HepG2 (cell line): Measurements from ENCODE around the gene ZNF597. TPM values are rescaled to one million over a fixed set of nuclear protein-coding genes. Genes with fewer than 3 reads are reported as not detected.

Source experiments
- AKAP8 ChIP-seq: sonication (generic); formaldehyde crosslinking; IDR thresholded peaks from 2 replicates; pipeline ENCODE4 v1.5.1; 2020; ENCODE audit warnings: mild to moderate bottlenecking, missing genetic modification reagents
- ATAD3A ChIP-seq: sonication (generic); formaldehyde crosslinking; IDR thresholded peaks from 2 replicates; pipeline ENCODE4 v1.4.0; 2020; ENCODE audit warnings: missing genetic modification reagents
- CTCF ChIP-seq: sonication (generic); formaldehyde crosslinking; IDR thresholded peaks from 2 replicates; pipeline ENCODE4 v1.5.0; 2020; ENCODE audit warnings: mild to moderate bottlenecking, missing genetic modification reagents, moderate library complexity
- DNMT1 ChIP-seq: sonication (generic); formaldehyde crosslinking; IDR thresholded peaks from 2 replicates; pipeline ENCODE4 v1.5.1; 2020; ENCODE audit warnings: mild to moderate bottlenecking, missing genetic modification reagents
- DPF2 ChIP-seq: sonication (generic); formaldehyde crosslinking; IDR thresholded peaks from 2 replicates; pipeline ENCODE4 v1.4.0; 2020; ENCODE audit warnings: mild to moderate bottlenecking, low read depth, missing genetic modification reagents, borderline replicate concordance
- HMGA1 ChIP-seq: sonication (generic); formaldehyde crosslinking; conservative IDR thresholded peaks from 2 replicates; pipeline ENCODE4 v1.4.0; 2020; ENCODE audit warnings: missing genetic modification reagents
- ISX ChIP-seq: sonication (generic); formaldehyde crosslinking; conservative IDR thresholded peaks from 2 replicates; pipeline ENCODE4 v1.5.0; 2020; ENCODE audit warnings: missing genetic modification reagents
- KDM5B ChIP-seq: sonication (generic); formaldehyde crosslinking; IDR thresholded peaks from 2 replicates; pipeline ENCODE4 v1.4.0; 2020; ENCODE audit warnings: missing genetic modification reagents, mild to moderate bottlenecking, borderline replicate concordance
- MTF1 ChIP-seq: sonication (generic); formaldehyde crosslinking; IDR thresholded peaks from 2 replicates; pipeline ENCODE4 v1.5.0; 2020; ENCODE audit warnings: missing genetic modification reagents
- MYC ChIP-seq: sonication (generic); formaldehyde crosslinking; IDR thresholded peaks from 2 replicates; pipeline ENCODE4 v1.9.0; 2021; ENCODE audit warnings: missing genetic modification reagents, borderline replicate concordance
- NFE2L1 ChIP-seq: sonication (generic); formaldehyde crosslinking; IDR thresholded peaks from 2 replicates; pipeline ENCODE4 v1.4.0; 2020; ENCODE audit warnings: missing genetic modification reagents, mild to moderate bottlenecking, borderline replicate concordance
- PAX8 ChIP-seq: sonication (generic); formaldehyde crosslinking; IDR thresholded peaks from 2 replicates; pipeline ENCODE4 v1.8.0; 2022; ENCODE audit warnings: mild to moderate bottlenecking, missing genetic modification reagents, borderline replicate concordance
- POLR2AphosphoS5 ChIP-seq: IDR thresholded peaks from 2 replicates; pipeline ENCODE4 v1.6.1; 2012; ENCODE audit warnings: low read depth, low read length
- RBM22 ChIP-seq: fragments of 200-400 bp; formaldehyde crosslinking; optimal IDR thresholded peaks from 2 replicates; pipeline ENCODE3; 2017; ENCODE audit warnings: mild to moderate bottlenecking, low read length, moderate library complexity
- SRSF9 ChIP-seq: fragments of 200-400 bp; formaldehyde crosslinking; IDR thresholded peaks from 2 replicates; pipeline ENCODE4 v1.6.1; 2018; ENCODE audit warnings: borderline replicate concordance, mild to moderate bottlenecking, low read depth, low read length; ENCODE audit not compliant: insufficient read depth, poor library complexity, severe bottlenecking
- SSRP1 ChIP-seq: IDR thresholded peaks from 2 replicates; pipeline ENCODE4 v1.6.1; 2016; ENCODE audit warnings: control low read depth
- TCF7 ChIP-seq: sonication (generic); IDR thresholded peaks from 2 replicates; pipeline ENCODE4 v1.6.1; 2016; ENCODE audit warnings: antibody characterized with exemption, low read depth
- TERF1 ChIP-seq: sonication (generic); formaldehyde crosslinking; IDR thresholded peaks from 2 replicates; pipeline ENCODE4 v1.8.0; 2022; ENCODE audit warnings: mild to moderate bottlenecking, missing genetic modification reagents, moderate library complexity
- ZBTB44 ChIP-seq: sonication (generic); formaldehyde crosslinking; IDR thresholded peaks from 2 replicates; pipeline ENCODE4 v1.4.0; 2020; ENCODE audit warnings: missing genetic modification reagents
- ZC3H13 ChIP-seq: sonication (generic); formaldehyde crosslinking; IDR thresholded peaks from 2 replicates; pipeline ENCODE4 v1.8.1; 2023; ENCODE audit warnings: mild to moderate bottlenecking, missing genetic modification reagents, moderate library complexity
- ZNF207 ChIP-seq: fragments of 450-650 bp; IDR thresholded peaks from 2 replicates; pipeline ENCODE4 v1.6.1; 2016; ENCODE audit warnings: antibody characterized with exemption, borderline replicate concordance
- ZNF274 ChIP-seq: sonication (generic); formaldehyde crosslinking; IDR thresholded peaks from 2 replicates; pipeline ENCODE4 v1.5.1; 2020; ENCODE audit warnings: mild to moderate bottlenecking, missing genetic modification reagents
- ZNF678 ChIP-seq: sonication (generic); formaldehyde crosslinking; IDR thresholded peaks from 2 replicates; pipeline ENCODE4 v1.4.0; 2020; ENCODE audit warnings: mild to moderate bottlenecking, missing genetic modification reagents
- ZSCAN5A ChIP-seq: sonication (generic); formaldehyde crosslinking; IDR thresholded peaks from 2 replicates; pipeline ENCODE4 v1.8.0; 2022; ENCODE audit warnings: mild to moderate bottlenecking, missing genetic modification reagents, borderline replicate concordance
- polyA plus RNA-seq, 8 experiments: library from polyadenylated mRNA; depleted of rRNA in 3 of 8; stranded (reverse) in 7 of 8; unstranded in 1 of 8; fragments of >200 nt; fragmentation: Illumina TruSeq in 4 of 8; extraction: Trizol in 4 of 8; gene quantifications; 2 replicates each; pipeline versions ENCODE4 v1.2.1 to v1.2.3, GENCODE V29; 2011 to 2016; ENCODE audit warnings: low read depth in 4 of 8, missing spikeins in 1 of 8, mixed read lengths in 1 of 8; ENCODE audit not compliant: insufficient read depth in 1 of 8
- total RNA-seq, 5 experiments: library from RNA; depleted of rRNA; stranded (reverse); fragments of >200 nt; fragmentation: Illumina TruSeq; extraction: Trizol; gene quantifications; 2 replicates each; pipeline ENCODE4 v1.2.3, GENCODE V29; 2016; ENCODE audit warnings: low read depth in 1 of 5

ZNF597 gene
- total and polyA plus RNA-seq, 2 of the 13 experiments (the other 11 are each of a cell fraction or from before 2014, with no cell fraction given) = 1.3 to 2.4 TPM

- TF ChIP-seq TERF1 (CRISPR knock-in tag) (no peak), POLR2AphosphoS5 (no peak), NFE2L1 (CRISPR knock-in tag) (no peak), CTCF (CRISPR knock-in tag) (peak; percentile 28; the same call in 1 of the 2 replicates), TCF7 (no peak), AKAP8 (CRISPR knock-in tag) (peak; percentile 71; the same call in 1 of the 2 replicates), PAX8 (no peak), SSRP1 (CRISPR knock-in tag) (peak; percentile 51; the same call in 1 of the 2 replicates), ZSCAN5A (CRISPR knock-in tag) (no peak), MTF1 (no peak), KDM5B (CRISPR knock-in tag) (no peak), RBM22 (peak; percentile 86), ZNF274 (CRISPR knock-in tag) (peak; percentile 67; the same call in 1 of the 2 replicates), ZNF207 (no peak), ISX (CRISPR knock-in tag) (no peak), SRSF9 (no peak), ZNF678 (CRISPR knock-in tag) (no peak), ZC3H13 (CRISPR knock-in tag) (peak; percentile 69; the same call in 1 of the 2 replicates), HMGA1 (CRISPR knock-in tag) (no peak), ZBTB44 (CRISPR knock-in tag) (no peak), ATAD3A (CRISPR knock-in tag) (no peak), DPF2 (no peak), DNMT1 (CRISPR knock-in tag) (no peak), MYC (no peak)
Observed at GRCh38 chr16:3487521-3488410, 44.5 kb upstream of the ZNF597 start (continued).
